ENCODE results near the gene TOX2.

GRCh38 chr20:43934833-43935232, 20.2 kb downstream of the TOX2 start:
- TF ChIP-seq EZH2phosphoT487 (IDR thresholded peaks at IDR 0.05; ENCODE audit: borderline replicate concordance, low read depth, low read length) (no peak), CTCF (conservative IDR thresholded peaks at IDR 0.05; ENCODE audit: low read length) (no peak)
